Stomach (tissue), 9 donors: Measurements from ENCODE around the gene WDR64. TPM values are rescaled to one million over a fixed set of nuclear protein-coding genes. Genes with fewer than 3 reads are reported as not detected.

Source experiments
- DNase-seq, 2 donors: peaks; one replicate each; pipeline versions ENCODE4 v3.0.0 to v3.0.0-alpha.2; 2013 to 2019
- H3K27ac ChIP-seq, 5 donors: fragments of 200-600 bp in 4 of 5; sonication (generic) in 4 of 5; one replicate each; pipeline ENCODE4 v1.5.1; 2013 to 2019; ENCODE audit warnings: mild to moderate bottlenecking in 1 of 5, moderate library complexity in 1 of 5
- H3K27me3 ChIP-seq, 3 donors: fragments of 200-600 bp; sonication (generic); one replicate each; pipeline ENCODE4 v1.5.1; 2017 to 2019; ENCODE audit warnings: mixed run types in 1 of 3
- H3K36me3 ChIP-seq, 4 donors: fragments of 200-600 bp; sonication (generic); 1 replicate in 3 of 4; 2 replicates in 1 of 4; pipeline ENCODE4 v1.5.1; 2016 to 2019
- H3K4me1 ChIP-seq, 4 donors: fragments of 200-600 bp; sonication (generic); one replicate each; pipeline ENCODE4 v1.5.1; 2016 to 2019
- H3K4me3 ChIP-seq, 4 donors: fragments of 200-600 bp; sonication (generic) in 3 of 4; one replicate each; pipeline ENCODE4 v1.5.1; 2016 to 2019; ENCODE audit warnings: mild to moderate bottlenecking in 1 of 4
- H3K9me3 ChIP-seq, 4 donors: fragments of 200-600 bp; sonication (generic); one replicate each; pipeline ENCODE4 v1.5.1; 2016 to 2019
- CTCF ChIP-seq, 7 experiments: fragments of 450-650 bp in 4 of 7; fragments of 200-600 bp in 3 of 7; sonication (generic) in 3 of 7; IDR thresholded peaks; one replicate each; pipeline ENCODE4 v1.5.1; 2016 to 2019; ENCODE audit warnings: antibody characterized with exemption in 7 of 7, control low read depth in 2 of 7, mild to moderate bottlenecking in 1 of 7
- EP300 ChIP-seq: sonication (generic); formaldehyde crosslinking; IDR thresholded peaks from one replicate; pipeline ENCODE4 v1.6.1; 2017; ENCODE audit warnings: antibody characterized with exemption
- POLR2A ChIP-seq, 4 donors: fragments of 450-650 bp; IDR thresholded peaks; one replicate each; pipeline ENCODE4 v1.6.1; 2016; ENCODE audit warnings: antibody characterized with exemption in 4 of 4, control low read depth in 2 of 4, mild to moderate bottlenecking in 1 of 4, moderate library complexity in 1 of 4
- POLR2AphosphoS5 ChIP-seq, 3 donors: sonication (generic); formaldehyde crosslinking; IDR thresholded peaks; one replicate each; pipeline ENCODE4 v1.6.1; 2016; ENCODE audit warnings: antibody characterized with exemption in 3 of 3
- WGBS, 5 donors: extraction: QIAGEN DNeasy Blood & Tissue Kit in 3 of 5; methylation state at CpG; one replicate each; pipeline versions ENCODE4 v1.1.5 to v1.1.7; 2013 to 2018; 5-methylcytosine and 5-hydroxymethylcytosine counted together
- intact Hi-C: fragments of 100-400 bp; cut with DNase I; formaldehyde crosslinking; loops from one replicate; pipeline ENCODE4 v1.15.1; 2023; ENCODE audit warnings: low total_unique reads
- polyA plus RNA-seq, 3 donors: library from polyadenylated mRNA; stranded (reverse); fragments of 200-250 nt; gene quantifications; one replicate each; pipeline ENCODE4 v1.2.3, GENCODE V29; 2013
- total RNA-seq, 5 donors: library from RNA; depleted of rRNA; stranded (reverse); fragments of >200 nt; gene quantifications; one replicate each; pipeline versions ENCODE4 v1.1.0 to v1.2.3, GENCODE V29; 2014 to 2016
- donor health status: healthy with polysubstance abuse.
- donor health status: Bipolar disorder and iron deficiency.
- donor health status: healthy.

Gene WDR64
- total and polyA plus RNA-seq, 8 donors: 0.61 TPM; not detected in 7

GRCh38 chr1:241611736-241612135 lies 40.3 kb upstream of the WDR64 start:
- intact Hi-C loops: no loop called here
- DNase-seq: no peak
- Histone ChIP-seq H3K9me3 (no peaks in the 10 kb centered on the region), H3K4me3 (no peak overlapping the region), H3K36me3 (no peaks in the 10 kb centered on the region), H3K27ac (no peak overlapping the region), H3K4me1 (peaks cover 0 to 38% (median 22%) of the 10 kb centered on the region in 4 donors), H3K27me3 (no peaks in the 10 kb centered on the region)
- TF ChIP-seq CTCF (IDR thresholded peaks at IDR 0.05) (no peak), POLR2A (IDR thresholded peaks at IDR 0.05) (no peak), POLR2AphosphoS5 (IDR thresholded peaks at IDR 0.05) (no peak), EP300 (no peak)
- WGBS, 5 donors: 63 to 88% (median 74%) methylated on average over 1 of the region's 1 CpG

- 79 to 88% (median 84%) methylated on average over 9 of the region's 9 CpGs for WGBS, 5 donors
- Histone ChIP-seq H3K27ac (no peak overlapping the region), H3K27me3 (no peaks in the 10 kb centered on the region), H3K9me3 (no peaks in the 10 kb centered on the region), H3K4me3 (no peak overlapping the region), H3K4me1 (peaks cover 0 to 38% (median 22%) of the 10 kb centered on the region in 4 donors), H3K36me3 (no peaks in the 10 kb centered on the region)
- TF ChIP-seq POLR2AphosphoS5 (IDR thresholded peaks at IDR 0.05) (no peak), POLR2A (IDR thresholded peaks at IDR 0.05) (no peak), CTCF (IDR thresholded peaks at IDR 0.05) (no peak), EP300 (no peak)
- intact Hi-C loops: no loop called here
- DNase-seq: no peak
Observed at GRCh38 chr1:241612533-241613477, 39.3 kb upstream of the WDR64 start.

GRCh38 chr1:241614144-241614543 lies 37.9 kb upstream of the WDR64 start:
- Histone ChIP-seq H3K36me3 (no peaks in the 10 kb centered on the region), H3K27ac (no peak overlapping the region), H3K4me1 (peaks cover 0 to 38% (median 22%) of the 10 kb centered on the region in 4 donors), H3K9me3 (no peaks in the 10 kb centered on the region), H3K4me3 (no peak overlapping the region), H3K27me3 (no peaks in the 10 kb centered on the region)
- WGBS, 5 donors: 77 to 89% (median 85%) methylated on average over 4 of the region's 4 CpGs
- intact Hi-C loops: no loop called here
- no peak for DNase-seq
- TF ChIP-seq EP300 (no peak), POLR2AphosphoS5 (IDR thresholded peaks at IDR 0.05) (no peak), CTCF (IDR thresholded peaks at IDR 0.05) (no peak)

- H3K4me3 ChIP-seq: no peak overlapping the region
- no peaks in the 10 kb centered on the region for H3K27me3 ChIP-seq
- intact Hi-C loops: no loop called here
- H3K4me1 ChIP-seq: peaks cover 0 to 38% (median 22%) of the 10 kb centered on the region in 4 donors
- no peak for DNase-seq
- H3K27ac ChIP-seq: no peak overlapping the region
- TF ChIP-seq POLR2AphosphoS5 (IDR thresholded peaks at IDR 0.05): no peak
- TF ChIP-seq EP300: no peak
- no peak for TF ChIP-seq POLR2A (IDR thresholded peaks at IDR 0.05)
- no peak for TF ChIP-seq CTCF (IDR thresholded peaks at IDR 0.05)
- no peaks in the 10 kb centered on the region for H3K9me3 ChIP-seq
- H3K36me3 ChIP-seq: no peaks in the 10 kb centered on the region
- 56 to 64% (median 58%) methylated on average over 4 of the region's 4 CpGs for WGBS, 5 donors
Observed at GRCh38 chr1:241614572-241614971, 37.5 kb upstream of the WDR64 start.
